HepG2 (cell line): ENCODE results near the gene LTK. TPM values are rescaled to one million over a fixed set of nuclear protein-coding genes. Genes with fewer than 3 reads are reported as not detected.

Source experiments
- ATAC-seq: fragments of 200-7000 bp; cut with Tn5 transposase; 3 replicates; pipeline ENCODE4 v1.9.1; 2020; ENCODE audit warnings: mild to moderate bottlenecking, moderate library complexity
- BruUV-seq: library from RNA; stranded (reverse); fragments of 400-500 nt; replicated peaks from 2 replicates; lab custom pipeline; 2021; lab: Mats Ljungman, UMichigan
- CTCF ChIA-PET: fragments of 300-600 bp; formaldehyde crosslinking; extraction: SDS; loops from one replicate; lab custom pipeline; 2021; ENCODE audit warnings: low total read pairs, inconsistent platforms, low intra/inter-chr PET ratio; lab: Yijun Ruan, JAX
- POLR2A ChIA-PET: fragments of 350-600 bp; sonication (Branson Sonifier 250); formaldehyde crosslinking; loops from one replicate; lab custom pipeline; 2020; ENCODE audit warnings: antibody characterized with exemption, inconsistent platforms; lab: Yijun Ruan, JAX
- DNase-seq: peaks from one replicate; pipeline ENCODE4 v3.0.0-alpha.2; 2015; ENCODE audit warnings: low spot score
- FAIRE-seq: peaks from 3 replicates; lab custom pipeline; 2011; peaks lifted over from hg19 to GRCh38; lab: Jason Lieb, UNC
- H2AFZ ChIP-seq: one replicate; pipeline ENCODE4 v1.6.1; 2011; ENCODE audit warnings: low read length, inconsistent platforms
- H3K27ac ChIP-seq: fragments of 300-600 bp; 3 replicates; pipeline ENCODE4 v1.8.0; 2011; ENCODE audit warnings: mixed run types, mild to moderate bottlenecking, mixed read lengths, low read length, inconsistent platforms; ENCODE audit not compliant: insufficient read depth; ENCODE audit errors: extremely low read length
- H3K27me3 ChIP-seq, 2 experiments: fragments of 200-600 bp in 1 of 2; 2 replicates in 1 of 2; 3 replicates in 1 of 2; pipeline versions ENCODE4 v1.6.0 to v1.8.0; 2011; ENCODE audit warnings: low read length in 2 of 2, mild to moderate bottlenecking in 2 of 2, moderate library complexity in 2 of 2, inconsistent platforms in 1 of 2; ENCODE audit not compliant: insufficient read depth in 2 of 2, control insufficient read depth in 1 of 2
- H3K36me3 ChIP-seq, 2 experiments: fragments of 200-600 bp in 1 of 2; replicated peaks in 1 of 2; 2 replicates in 1 of 2; 3 replicates in 1 of 2; pipeline versions ENCODE4 v1.5.1 to v1.8.0; 2011; ENCODE audit warnings: low read length in 2 of 2, inconsistent platforms in 1 of 2; ENCODE audit not compliant: insufficient read depth in 2 of 2, control insufficient read depth in 1 of 2
- H3K4me1 ChIP-seq: 2 replicates; pipeline ENCODE4 v1.5.1; 2012; ENCODE audit warnings: low read length, inconsistent platforms; ENCODE audit not compliant: insufficient read depth
- H3K4me2 ChIP-seq: 2 replicates; pipeline ENCODE4 v1.6.0; 2011; ENCODE audit warnings: low read depth, low read length, inconsistent platforms
- H3K4me3 ChIP-seq, 3 experiments: fragments of 200-600 bp in 1 of 3; sonication (generic), shearing (Covaris generic) in 1 of 3; replicated peaks in 1 of 3; 2 replicates each; pipeline ENCODE4 v1.5.1; 2011 to 2016; ENCODE audit warnings: low read length in 3 of 3, inconsistent platforms in 2 of 3, low read depth in 2 of 3, mild to moderate bottlenecking in 2 of 3, control low read depth in 1 of 3, mixed read lengths in 1 of 3; ENCODE audit not compliant: insufficient read depth in 1 of 3
- H3K79me2 ChIP-seq: one replicate; pipeline ENCODE4 v1.6.1; 2011; ENCODE audit warnings: low read length, inconsistent platforms; ENCODE audit not compliant: insufficient read depth
- H3K9ac ChIP-seq: 2 replicates; pipeline ENCODE4 v1.6.0; 2011; ENCODE audit warnings: mild to moderate bottlenecking, low read depth, low read length, inconsistent platforms; ENCODE audit not compliant: insufficient read depth
- H3K9me3 ChIP-seq: 2 replicates; pipeline ENCODE4 v1.5.1; 2012; ENCODE audit warnings: mild to moderate bottlenecking, low read length
- H4K20me1 ChIP-seq: 2 replicates; pipeline ENCODE4 v1.6.0; 2011; ENCODE audit warnings: inconsistent platforms, mild to moderate bottlenecking, low read length, moderate library complexity; ENCODE audit not compliant: insufficient read depth
- HMG20A ChIP-seq: IDR thresholded peaks from 2 replicates; pipeline ENCODE4 v1.6.1; 2016; ENCODE audit warnings: borderline replicate concordance
- HMGXB3 ChIP-seq: sonication (generic); formaldehyde crosslinking; IDR thresholded peaks from 2 replicates; pipeline ENCODE4 v1.4.0; 2020; ENCODE audit warnings: missing genetic modification reagents, borderline replicate concordance
- MAZ ChIP-seq, 2 experiments: sonication (generic) in 1 of 2; formaldehyde crosslinking in 1 of 2; IDR thresholded peaks; 2 replicates each; pipeline versions ENCODE4 v1.5.0 to v1.6.1; 2012 to 2020; ENCODE audit warnings: low read depth in 2 of 2, mild to moderate bottlenecking in 2 of 2, borderline replicate concordance in 1 of 2, improper control_type of control experiment in 1 of 2, low read length in 1 of 2, missing genetic modification reagents in 1 of 2, moderate library complexity in 1 of 2
- PRMT3 ChIP-seq: sonication (generic); formaldehyde crosslinking; IDR thresholded peaks from 2 replicates; pipeline ENCODE4 v1.8.1; 2022; ENCODE audit warnings: low read depth, mild to moderate bottlenecking, moderate library complexity, missing genetic modification reagents, borderline replicate concordance
- RNF219 ChIP-seq: sonication (generic); formaldehyde crosslinking; IDR thresholded peaks from 2 replicates; pipeline ENCODE4 v1.5.0; 2020; ENCODE audit warnings: mild to moderate bottlenecking, missing genetic modification reagents
- SKI ChIP-seq: fragments of 450-650 bp; IDR thresholded peaks from one replicate; pipeline ENCODE4 v1.6.1; 2018; ENCODE audit warnings: mild to moderate bottlenecking; ENCODE audit not compliant: partially characterized antibody
- ZBTB25 ChIP-seq: IDR thresholded peaks from 2 replicates; pipeline ENCODE4 v1.6.1; 2018; ENCODE audit warnings: missing genetic modification reagents
- ZNF10 ChIP-seq: sonication (generic); formaldehyde crosslinking; IDR thresholded peaks from 2 replicates; pipeline ENCODE4 v1.4.0; 2020; ENCODE audit warnings: mild to moderate bottlenecking, low read depth, missing genetic modification reagents, borderline replicate concordance
- ZNF878 ChIP-seq: sonication (generic); formaldehyde crosslinking; IDR thresholded peaks from 2 replicates; pipeline ENCODE4 v1.8.1; 2023; ENCODE audit warnings: mild to moderate bottlenecking, missing genetic modification reagents, moderate library complexity
- WGBS: methylation state at CpG from one replicate; pipeline ENCODE4 v1.1.6; 2017; ENCODE audit warnings: low lambda C conversion rate; 5-methylcytosine and 5-hydroxymethylcytosine counted together
- in situ Hi-C: cut with HindIII; loops from 2 replicates; pipeline ENCODE4 v1.10.0; 2017; ENCODE audit warnings: low pct_unique_long_range_greater_than_20kb; ENCODE audit not compliant: extremely low pct_ligation_motif_present
- intact Hi-C: fragments of 100-400 bp; cut with micrococcal nuclease; formaldehyde crosslinking; loops from one replicate; pipeline ENCODE4 v1.10.0; 2022; ENCODE audit not compliant: unreplicated experiment
- polyA plus RNA-seq, 8 experiments: library from polyadenylated mRNA; depleted of rRNA in 3 of 8; stranded (reverse) in 7 of 8; unstranded in 1 of 8; fragments of >200 nt; fragmentation: Illumina TruSeq in 4 of 8; extraction: Trizol in 4 of 8; gene quantifications; 2 replicates each; pipeline versions ENCODE4 v1.2.1 to v1.2.3, GENCODE V29; 2011 to 2016; ENCODE audit warnings: low read depth in 4 of 8, missing spikeins in 1 of 8, mixed read lengths in 1 of 8; ENCODE audit not compliant: insufficient read depth in 1 of 8
- total RNA-seq, 5 experiments: library from RNA; depleted of rRNA; stranded (reverse); fragments of >200 nt; fragmentation: Illumina TruSeq; extraction: Trizol; gene quantifications; 2 replicates each; pipeline ENCODE4 v1.2.3, GENCODE V29; 2016; ENCODE audit warnings: low read depth in 1 of 5

Gene LTK
- total and polyA plus RNA-seq, 2 of the 13 experiments (the other 11 are each of a cell fraction or from before 2014, with no cell fraction given) = 0.01 TPM; not detected in 1

GRCh38 chr15:41561104-41561776 lies 47.6 kb upstream of the LTK start (continued):
- TF ChIP-seq HMGXB3 (CRISPR knock-in tag) (no peak), PRMT3 (no peak), RNF219 (CRISPR knock-in tag) (no peak)
- TF ChIP-seq, all 625 proteins: peak for 3

- Histone ChIP-seq H4K20me1 (no peaks in the 10 kb centered on the region), H3K36me3 (0 out of 5 replicates have a peak, but pooled peaks cover 0 to 4% of the 10 kb centered on the region in 2 experiments), H3K4me1 (peaks cover 70% of the 10 kb centered on the region), H2AFZ (no peak overlapping the region), H3K27me3 (no peaks in the 10 kb centered on the region; a peak in 2 of 5 replicates), H3K4me2 (no peak overlapping the region; the same call in 1 of the 2 replicates), H3K27ac (no peak overlapping the region), H3K4me3 (no peak overlapping the region), H3K9ac (no peak overlapping the region), H3K9me3 (no peaks in the 10 kb centered on the region), H3K79me2 (no peaks in the 10 kb centered on the region)
- FAIRE-seq (no peak), DNase-seq (no peak), ATAC-seq (no peak)
- 78% methylated on average over 2 of the region's 2 CpGs for WGBS
- in situ Hi-C loops (no loop called here), intact Hi-C loops (loop anchor here (5.0 kb wide), 1 partner anchor 252 kb away; no protein-coding TSS in a partner anchor)
- BruUV-seq = no TSS peak
- ChIA-PET CTCF (interaction anchor here (1.8 to 1.9 kb wide), 2 partner anchors 20 to 43 kb away, joined by 3 to 10 read pairs; no protein-coding TSS in a partner anchor), POLR2A (interaction anchor here (1.3 to 1.6 kb wide), 2 partner anchors 11 to 21 kb away, joined by 5 to 11 read pairs; no protein-coding TSS in a partner anchor)
- TF ChIP-seq MAZ (IDR thresholded peaks at IDR 0.05; ENCODE audit: borderline replicate concordance, low read depth, low read length) (no peak), MAZ (CRISPR knock-in tag; IDR thresholded peaks at IDR 0.05; ENCODE audit: low read depth) (no peak), ZNF878 (CRISPR knock-in tag) (no peak), ZNF10 (CRISPR knock-in tag) (no peak), SKI (no peak), ZBTB25 (no peak), HMG20A (CRISPR knock-in tag) (no peak)
Observed at GRCh38 chr15:41560572-41560874, 46.9 kb upstream of the LTK start.
